Neural cell (in vitro differentiated cells): ENCODE results near the gene P2RX2.

Source experiments
- CTCF ChIP-seq: fragments of 450-650 bp; IDR thresholded peaks from 2 replicates; pipeline ENCODE4 v1.5.1; 2014; ENCODE audit warnings: antibody characterized with exemption, mild to moderate bottlenecking, moderate library complexity; ENCODE audit not compliant: poor library complexity, severe bottlenecking
- EZH2 ChIP-seq: fragments of 200-600, 300-800 bp; shearing (Covaris generic), sonication (generic); IDR thresholded peaks from 2 replicates; pipeline ENCODE4 v1.6.1; 2014; ENCODE audit warnings: antibody characterized with exemption, low read length, borderline replicate concordance, mild to moderate bottlenecking; ENCODE audit not compliant: insufficient read depth, poor library complexity, severe bottlenecking
- TAF1 ChIP-seq: IDR thresholded peaks from 2 replicates; pipeline ENCODE4 v1.6.1; 2012; ENCODE audit warnings: low read depth

GRCh38 chr12:132602572-132603239 is 15.9 kb upstream of the P2RX2 start:
- TF ChIP-seq CTCF (no peak), EZH2 (no peak), TAF1 (no peak)
